K562 (cell line): ENCODE data around the gene TPK1.

Experiments
- NR2F6 ChIP-seq: fragments of 450-650 bp; formaldehyde crosslinking; IDR thresholded peaks from 2 replicates; pipeline ENCODE4 v1.4.0; 2020; ENCODE audit warnings: mild to moderate bottlenecking
- ZFP30 ChIP-seq: fragments of 250-450 bp; sonication (Bioruptor Pico); IDR thresholded peaks from 2 replicates; pipeline ENCODE4 v1.8.0; 2022; ENCODE audit warnings: moderate library complexity, mild to moderate bottlenecking, inconsistent platforms, borderline replicate concordance

DNA sequence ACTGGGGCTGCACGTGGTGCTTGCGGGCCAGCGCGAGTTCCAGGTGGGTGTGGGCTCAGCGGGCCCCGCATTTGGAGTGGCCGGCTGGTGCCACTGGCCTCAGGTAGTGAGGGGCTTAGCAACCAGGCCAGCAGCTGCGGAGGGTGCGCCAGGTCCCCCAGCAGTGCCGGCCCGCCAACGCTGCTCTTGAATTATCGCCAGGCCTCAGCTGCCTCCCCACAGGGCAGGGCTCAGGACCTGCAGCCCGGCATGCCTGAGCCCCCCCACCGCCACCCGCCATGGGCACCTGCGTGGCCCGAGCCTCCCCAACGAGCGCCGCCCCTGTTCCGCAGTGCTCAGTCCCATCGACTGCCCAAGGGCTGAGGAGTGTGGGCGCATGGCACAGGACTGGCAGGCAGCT, 185.4 kb downstream of the TPK1 start:
- TF ChIP-seq NR2F6 (CRISPR knock-in tag) (no peak), ZFP30 (CRISPR knock-in tag) (no peak)
